KMS-11 (cell line): ENCODE results near the gene CCL7.

Experiments used
- H2AFZ ChIP-seq: fragments of 200-600 bp; sonication (generic); 2 replicates; pipeline ENCODE4 v1.6.1; 2016; ENCODE audit warnings: antibody characterized with exemption, mixed run types, low read depth
- H3K27ac ChIP-seq: fragments of 200-600 bp; sonication (generic); 2 replicates; pipeline ENCODE4 v1.6.1; 2016; ENCODE audit warnings: mild to moderate bottlenecking, mixed run types
- H3K27me3 ChIP-seq: fragments of 200-600 bp; sonication (generic); 2 replicates; pipeline ENCODE4 v1.6.1; 2017; ENCODE audit warnings: mild to moderate bottlenecking, low read depth, mixed run types, moderate library complexity; ENCODE audit not compliant: insufficient read depth
- H3K36me3 ChIP-seq: fragments of 200-600 bp; sonication (generic); 2 replicates; pipeline ENCODE4 v1.6.1; 2017; ENCODE audit warnings: mild to moderate bottlenecking, mixed run types; ENCODE audit not compliant: insufficient read depth
- H3K4me1 ChIP-seq: fragments of 200-600 bp; sonication (generic); 2 replicates; pipeline ENCODE4 v1.6.1; 2016; ENCODE audit warnings: mild to moderate bottlenecking, low read depth, mixed run types; ENCODE audit not compliant: poor library complexity, severe bottlenecking
- H3K4me2 ChIP-seq: fragments of 200-600 bp; sonication (generic); 2 replicates; pipeline ENCODE4 v1.7.0; 2016; ENCODE audit warnings: mild to moderate bottlenecking, mixed run types
- H3K4me3 ChIP-seq: fragments of 200-600 bp; sonication (generic); IDR thresholded peaks from 2 replicates; pipeline ENCODE4 v1.6.1; 2017; ENCODE audit warnings: low read depth, low read length, mixed read lengths; ENCODE audit not compliant: insufficient read depth
- H3K79me2 ChIP-seq: fragments of 200-600 bp; sonication (generic); 2 replicates; pipeline ENCODE4 v1.6.1; 2016; ENCODE audit warnings: low read depth, mixed run types; ENCODE audit not compliant: insufficient read depth
- H3K9ac ChIP-seq: fragments of 200-600 bp; sonication (generic); 2 replicates; pipeline ENCODE4 v1.6.1; 2016; ENCODE audit warnings: mild to moderate bottlenecking, mixed run types
- H4K20me1 ChIP-seq: fragments of 200-600 bp; sonication (generic); 2 replicates; pipeline ENCODE4 v1.6.1; 2016; ENCODE audit warnings: mild to moderate bottlenecking, mixed run types; ENCODE audit not compliant: insufficient read depth
- CTCF ChIP-seq: fragments of 200-600 bp; sonication (generic); conservative IDR thresholded peaks from 2 replicates; pipeline ENCODE4 v1.6.1; 2017; ENCODE audit warnings: low read depth, mild to moderate bottlenecking, antibody characterized with exemption, low read length, moderate library complexity, mixed read lengths

Gene CCL7

GRCh38 chr17:34269969-34270368 is at the start of gene CCL7:
CCL7 (plus strand) TSS chr17:34270221; CDS start chr17:34270291, 70 bp downstream.
- H4K20me1 ChIP-seq, result no peaks in the 10 kb centered on the region
- no peaks in the 10 kb centered on the region for H3K27me3 ChIP-seq
- H3K4me2 ChIP-seq, result no peak within 1 kb of the TSS
- no peak within 1 kb of the TSS for H3K9ac ChIP-seq
- TF ChIP-seq CTCF, result no peak
- no peak within 1 kb of the TSS for H3K27ac ChIP-seq
- H3K4me3 ChIP-seq, result no peak within 1 kb of the TSS
- H2AFZ ChIP-seq, result no peak within 1 kb of the TSS
- H3K36me3 ChIP-seq, result no peaks in the 10 kb centered on the region
- no peaks in the 10 kb centered on the region for H3K79me2 ChIP-seq
- no peaks in the 10 kb centered on the region for H3K4me1 ChIP-seq

GRCh38 chr17:34220752-34221395 is 49.1 kb upstream of the CCL7 start:
- Histone ChIP-seq H2AFZ (no peak overlapping the region), H3K4me2 (no peak overlapping the region), H3K4me1 (no peaks in the 10 kb centered on the region), H3K27me3 (no peaks in the 10 kb centered on the region), H3K36me3 (no peaks in the 10 kb centered on the region), H3K4me3 (no peak overlapping the region), H3K79me2 (no peaks in the 10 kb centered on the region), H3K9ac (no peak overlapping the region), H4K20me1 (no peaks in the 10 kb centered on the region), H3K27ac (no peak overlapping the region)
- no peak for TF ChIP-seq CTCF

GRCh38 chr17:34221411-34221810 is 48.6 kb upstream of the CCL7 start:
- H3K27ac ChIP-seq, result no peak overlapping the region
- TF ChIP-seq CTCF, result no peak
- H2AFZ ChIP-seq, result no peak overlapping the region
- H3K9ac ChIP-seq, result no peak overlapping the region
- H3K4me3 ChIP-seq, result no peak overlapping the region
- no peak overlapping the region for H3K4me2 ChIP-seq
- no peaks in the 10 kb centered on the region for H4K20me1 ChIP-seq
- no peaks in the 10 kb centered on the region for H3K79me2 ChIP-seq
- H3K4me1 ChIP-seq, result no peaks in the 10 kb centered on the region
- H3K36me3 ChIP-seq, result no peaks in the 10 kb centered on the region
- no peaks in the 10 kb centered on the region for H3K27me3 ChIP-seq

- H2AFZ ChIP-seq, result no peak overlapping the region
- no peak overlapping the region for H3K9ac ChIP-seq
- no peaks in the 10 kb centered on the region for H3K79me2 ChIP-seq
- H3K4me2 ChIP-seq, result no peak overlapping the region
- no peaks in the 10 kb centered on the region for H3K27me3 ChIP-seq
- H3K4me3 ChIP-seq, result no peak overlapping the region
- H4K20me1 ChIP-seq, result no peaks in the 10 kb centered on the region
- no peak overlapping the region for H3K27ac ChIP-seq
- TF ChIP-seq CTCF, result no peak
- no peaks in the 10 kb centered on the region for H3K4me1 ChIP-seq
- no peaks in the 10 kb centered on the region for H3K36me3 ChIP-seq
These were observed 47.1 kb upstream of the CCL7 start for GRCh38 chr17:34222722-34223497.
